ENCODE results near the gene CCNJL.

CCNJL gene

GRCh38 chr5:160271836-160272235 lies 40.5 kb downstream of the CCNJL start:
- Histone ChIP-seq H3K79me2 (ENCODE audit: control insufficient read depth, low read length) (no peaks in the 10 kb centered on the region), H3K4me2 (ENCODE audit: low read length) (peak overlapping the region; percentile 39), H3K9me2 (replicated peaks; ENCODE audit: control insufficient read depth, low read length) (no peaks in the 10 kb centered on the region), H3K9me3 (ENCODE audit: control insufficient read depth, insufficient read depth, low read length) (no peaks in the 10 kb centered on the region), H3F3A (ENCODE audit: control insufficient read depth, insufficient read depth) (no peaks in the 10 kb centered on the region), H3K27ac (ENCODE audit: low read depth, low read length) (no peak overlapping the region), H3K27me3 (ENCODE audit: control insufficient read depth, low read length) (peaks cover 27% of the 10 kb centered on the region), H4K20me1 (ENCODE audit: control insufficient read depth, insufficient read depth, low read depth, low read length) (no peaks in the 10 kb centered on the region), H3K36me3 (ENCODE audit: control insufficient read depth, low read length) (no peaks in the 10 kb centered on the region), H3K4me1 (ENCODE audit: control insufficient read depth, low read length) (peaks cover 9% of the 10 kb centered on the region), H3K4me3 (ENCODE audit: low read length) (no peak overlapping the region)
- TF ChIP-seq, protein P1, sequence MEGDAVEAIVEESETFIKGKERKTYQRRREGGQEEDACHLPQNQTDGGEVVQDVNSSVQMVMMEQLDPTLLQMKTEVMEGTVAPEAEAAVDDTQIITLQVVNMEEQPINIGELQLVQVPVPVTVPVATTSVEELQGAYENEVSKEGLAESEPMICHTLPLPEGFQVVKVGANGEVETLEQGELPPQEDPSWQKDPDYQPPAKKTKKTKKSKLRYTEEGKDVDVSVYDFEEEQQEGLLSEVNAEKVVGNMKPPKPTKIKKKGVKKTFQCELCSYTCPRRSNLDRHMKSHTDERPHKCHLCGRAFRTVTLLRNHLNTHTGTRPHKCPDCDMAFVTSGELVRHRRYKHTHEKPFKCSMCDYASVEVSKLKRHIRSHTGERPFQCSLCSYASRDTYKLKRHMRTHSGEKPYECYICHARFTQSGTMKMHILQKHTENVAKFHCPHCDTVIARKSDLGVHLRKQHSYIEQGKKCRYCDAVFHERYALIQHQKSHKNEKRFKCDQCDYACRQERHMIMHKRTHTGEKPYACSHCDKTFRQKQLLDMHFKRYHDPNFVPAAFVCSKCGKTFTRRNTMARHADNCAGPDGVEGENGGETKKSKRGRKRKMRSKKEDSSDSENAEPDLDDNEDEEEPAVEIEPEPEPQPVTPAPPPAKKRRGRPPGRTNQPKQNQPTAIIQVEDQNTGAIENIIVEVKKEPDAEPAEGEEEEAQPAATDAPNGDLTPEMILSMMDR (IDR thresholded peaks at IDR 0.05; ENCODE audit: low read depth, low read length, poor library complexity, severe bottlenecking), result no peak
- no peak for TF ChIP-seq EZH2phosphoT487 (IDR thresholded peaks at IDR 0.05; ENCODE audit: borderline replicate concordance, low read length)

- H3K4me2 ChIP-seq (ENCODE audit: low read length), result peak overlapping the region; percentile 39
- no peaks in the 10 kb centered on the region for H3K36me3 ChIP-seq (ENCODE audit: control insufficient read depth, low read length)
- H3F3A ChIP-seq (ENCODE audit: control insufficient read depth, insufficient read depth), result no peaks in the 10 kb centered on the region
- H3K9me3 ChIP-seq (ENCODE audit: control insufficient read depth, insufficient read depth, low read length), result no peaks in the 10 kb centered on the region
- no peaks in the 10 kb centered on the region for H3K9me2 ChIP-seq (replicated peaks; ENCODE audit: control insufficient read depth, low read length)
- H3K27me3 ChIP-seq (ENCODE audit: control insufficient read depth, low read length), result peaks cover 27% of the 10 kb centered on the region
- H3K79me2 ChIP-seq (ENCODE audit: control insufficient read depth, low read length), result no peaks in the 10 kb centered on the region
- no peak overlapping the region for H3K4me3 ChIP-seq (ENCODE audit: low read length)
- no peak for TF ChIP-seq EZH2phosphoT487 (IDR thresholded peaks at IDR 0.05; ENCODE audit: borderline replicate concordance, low read length)
- TF ChIP-seq, protein P1 (IDR thresholded peaks at IDR 0.05; ENCODE audit: low read depth, low read length, poor library complexity, severe bottlenecking), result no peak
- peaks cover 9% of the 10 kb centered on the region for H3K4me1 ChIP-seq (ENCODE audit: control insufficient read depth, low read length)
- no peak overlapping the region for H3K27ac ChIP-seq (ENCODE audit: low read depth, low read length)
- H4K20me1 ChIP-seq (ENCODE audit: control insufficient read depth, insufficient read depth, low read depth, low read length), result no peaks in the 10 kb centered on the region
These were observed 41.0 kb downstream of the CCNJL start for GRCh38 chr5:160271396-160271795.

- Histone ChIP-seq H3K9me2 (replicated peaks; ENCODE audit: control insufficient read depth, low read length) (no peaks in the 10 kb centered on the region), H3K79me2 (ENCODE audit: control insufficient read depth, low read length) (no peaks in the 10 kb centered on the region), H3F3A (ENCODE audit: control insufficient read depth, insufficient read depth) (no peaks in the 10 kb centered on the region), H3K4me3 (ENCODE audit: low read length) (no peak overlapping the region), H3K4me2 (ENCODE audit: low read length) (no peak overlapping the region), H3K36me3 (ENCODE audit: control insufficient read depth, low read length) (no peaks in the 10 kb centered on the region), H3K27me3 (ENCODE audit: control insufficient read depth, low read length) (peaks cover 27% of the 10 kb centered on the region), H4K20me1 (ENCODE audit: control insufficient read depth, insufficient read depth, low read depth, low read length) (no peaks in the 10 kb centered on the region), H3K27ac (ENCODE audit: low read depth, low read length) (no peak overlapping the region), H3K9me3 (ENCODE audit: control insufficient read depth, insufficient read depth, low read length) (no peaks in the 10 kb centered on the region), H3K4me1 (ENCODE audit: control insufficient read depth, low read length) (peaks cover 9% of the 10 kb centered on the region)
- TF ChIP-seq EZH2phosphoT487 (IDR thresholded peaks at IDR 0.05; ENCODE audit: borderline replicate concordance, low read length), result no peak
- TF ChIP-seq, protein P1 (IDR thresholded peaks at IDR 0.05; ENCODE audit: low read depth, low read length, poor library complexity, severe bottlenecking), result no peak
These were observed 41.7 kb downstream of the CCNJL start for GRCh38 chr5:160270704-160271103.

Data from DOHH2 (cell line).